Activated T-helper 17 cell treated with anti-CD3 and anti-CD28 coated beads, Interleukin-2, amount 50 U/mL, for 72 hours (primary cell): ENCODE results near the gene GADD45A. TPM values are rescaled to one million over a fixed set of nuclear protein-coding genes. Genes with fewer than 3 reads are reported as not detected.
"Not testable (repeated sequence)": the region's sequence is repeated elsewhere in the genome, so short reads cannot be mapped to it uniquely, and the experiment has no call there.

ENCODE experiments used
- ATAC-seq: fragments of 150-1000 bp; cut with Tn5 transposase; replicated peaks from 2 replicates; pipeline ENCODE4 v1.10.0; 2021; ENCODE audit warnings: mild to moderate bottlenecking, moderate library complexity
- H3K27ac Mint-ChIP-seq: one replicate; pipeline ENCODE4 v1.8.0; 2022; ENCODE audit warnings: mixed read lengths
- H3K27me3 Mint-ChIP-seq: one replicate; pipeline ENCODE4 v1.8.0; 2022; ENCODE audit warnings: mixed read lengths
- H3K36me3 Mint-ChIP-seq: one replicate; pipeline ENCODE4 v1.8.0; 2022; ENCODE audit warnings: low read depth, mild to moderate bottlenecking, mixed read lengths
- H3K4me1 Mint-ChIP-seq: one replicate; pipeline ENCODE4 v1.8.0; 2022; ENCODE audit warnings: mixed read lengths
- H3K4me3 Mint-ChIP-seq: one replicate; pipeline ENCODE4 v1.8.0; 2022; ENCODE audit warnings: mild to moderate bottlenecking, mixed read lengths
- H3K9me3 Mint-ChIP-seq: one replicate; pipeline ENCODE4 v1.8.0; 2022; ENCODE audit warnings: mixed read lengths
- total RNA-seq, 2 donors: library from RNA; stranded (reverse); gene quantifications; one replicate each; pipeline ENCODE4 v1.2.3, GENCODE V29; 2022

GADD45A gene
- total RNA-seq, 2 donors from 2014 or later: 70.9 to 83.8 TPM

DNA sequence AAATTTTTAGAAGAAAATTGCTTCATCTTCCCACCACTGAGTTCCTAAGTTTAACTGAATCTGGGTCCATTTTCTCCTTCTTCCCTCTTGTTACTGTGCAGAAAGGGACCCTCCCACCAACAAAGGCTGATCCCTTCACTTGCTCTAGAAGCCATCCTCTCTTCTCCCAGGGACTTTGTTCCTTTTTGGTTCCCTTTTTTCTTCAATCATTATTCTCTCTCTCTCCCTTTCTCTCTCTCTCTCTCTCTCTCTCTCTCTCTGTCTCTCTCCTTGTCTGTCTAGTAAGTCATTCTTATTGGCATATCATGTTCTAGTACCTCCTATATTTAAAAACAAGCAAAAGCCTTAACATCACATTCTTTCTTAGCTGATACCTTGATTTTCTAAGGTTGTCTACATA lies 31.7 kb upstream of the GADD45A start:
- no peak for ATAC-seq
- Mint-ChIP-seq H3K27ac (peak overlapping the region; percentile 18), H3K4me1 (no peaks in the 10 kb centered on the region), H3K27me3 (no peaks in the 10 kb centered on the region), H3K36me3 (no peaks in the 10 kb centered on the region), H3K9me3 (no peaks in the 10 kb centered on the region), H3K4me3 (no peak overlapping the region)

DNA sequence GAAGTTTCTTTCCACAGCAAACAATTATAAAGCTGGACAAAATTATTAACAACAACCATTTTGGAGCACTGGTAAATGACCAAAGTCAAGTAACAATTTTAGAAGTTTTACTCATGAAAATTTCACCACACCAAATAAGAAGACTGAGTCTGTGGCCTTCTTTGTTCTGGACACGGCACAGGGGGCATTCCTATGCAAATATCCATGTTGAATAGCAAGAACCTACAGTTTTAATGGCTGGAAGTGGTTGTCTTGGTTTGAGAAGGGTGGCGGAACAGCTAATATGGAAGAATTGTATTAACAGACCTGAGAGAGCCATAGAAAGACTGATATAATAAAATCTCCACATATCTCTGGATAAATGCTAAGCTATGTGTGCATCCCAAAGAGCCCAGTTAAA lies 29.4 kb upstream of the GADD45A start:
- ATAC-seq: no peak

DNA sequence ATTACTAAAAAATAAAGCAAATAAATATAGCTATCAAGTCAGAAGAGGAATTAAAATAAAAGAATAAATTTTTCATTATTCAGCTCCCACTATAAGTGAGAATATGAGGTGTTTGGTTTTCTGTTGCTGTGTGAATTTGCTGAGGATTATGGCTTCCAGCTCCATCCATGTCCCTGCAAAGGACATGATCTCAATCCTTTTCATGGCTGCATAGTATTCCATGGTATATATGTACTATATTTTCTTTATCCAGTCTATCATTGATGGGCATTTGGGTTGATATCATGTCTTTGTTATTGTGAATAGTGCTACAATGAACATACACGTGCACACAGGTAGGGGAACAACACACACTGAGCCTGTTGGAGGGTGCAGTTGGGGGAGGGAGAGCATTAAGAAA lies 27.8 kb upstream of the GADD45A start:
- H3K9me3 Mint-ChIP-seq, H3K36me3 Mint-ChIP-seq, H3K4me3 Mint-ChIP-seq, ATAC-seq, H3K27ac Mint-ChIP-seq, H3K4me1 Mint-ChIP-seq: not testable (repeated sequence)
- H3K27me3 Mint-ChIP-seq: peaks cover 17% of the 10 kb centered on the region

More for the DNA sequence above, 29.4 kb upstream of the GADD45A start:
- Mint-ChIP-seq H3K27ac (no peak overlapping the region), H3K36me3 (no peaks in the 10 kb centered on the region), H3K9me3 (no peaks in the 10 kb centered on the region), H3K4me3 (no peak overlapping the region), H3K27me3 (peaks cover 10% of the 10 kb centered on the region), H3K4me1 (no peaks in the 10 kb centered on the region)

DNA sequence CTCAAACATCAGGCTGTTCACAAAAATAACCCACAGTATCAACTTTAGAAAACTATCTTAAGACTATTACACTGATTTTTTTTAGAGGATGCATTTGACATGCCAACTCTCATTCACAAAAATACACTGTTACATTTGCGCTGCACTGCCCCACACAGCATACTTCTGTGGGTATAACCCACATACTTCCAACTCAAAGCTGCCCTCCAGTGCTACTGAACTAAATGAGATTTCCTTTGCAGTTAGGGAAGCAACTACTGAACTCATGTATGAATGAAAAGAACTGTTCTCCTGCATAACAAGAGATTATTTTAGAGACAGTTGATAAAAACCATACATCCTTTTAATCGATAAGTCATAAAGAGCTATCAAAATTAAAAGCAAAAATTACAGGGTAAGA lies 25.8 kb upstream of the GADD45A start:
- no peak overlapping the region for H3K4me3 Mint-ChIP-seq
- H3K27me3 Mint-ChIP-seq: peaks cover 21% of the 10 kb centered on the region
- ATAC-seq: no peak
- H3K4me1 Mint-ChIP-seq: no peaks in the 10 kb centered on the region
- H3K36me3 Mint-ChIP-seq: no peaks in the 10 kb centered on the region
- no peak overlapping the region for H3K27ac Mint-ChIP-seq
- no peaks in the 10 kb centered on the region for H3K9me3 Mint-ChIP-seq

DNA sequence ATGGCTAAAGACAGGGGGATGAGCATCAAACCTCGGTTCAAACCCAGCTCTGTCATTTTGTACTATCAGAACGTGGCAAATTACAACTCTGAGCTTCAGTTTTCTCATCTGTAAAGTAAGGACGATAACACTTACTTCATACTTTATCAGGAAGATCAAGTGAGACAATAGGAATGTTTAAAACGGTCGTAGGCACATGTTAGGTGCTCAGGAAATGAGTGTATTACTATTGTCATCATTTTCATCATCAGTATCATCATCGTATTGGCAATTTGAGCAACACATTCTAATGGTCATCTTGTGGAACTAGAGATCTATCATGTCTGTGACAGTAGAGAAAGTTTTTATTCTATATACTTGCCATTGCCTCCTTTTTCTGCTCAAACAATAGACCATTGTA lies 22.1 kb upstream of the GADD45A start:
- peaks cover 21% of the 10 kb centered on the region for H3K27me3 Mint-ChIP-seq
- no peak overlapping the region for H3K4me3 Mint-ChIP-seq
- H3K36me3 Mint-ChIP-seq: no peaks in the 10 kb centered on the region
- no peak overlapping the region for H3K27ac Mint-ChIP-seq
- no peaks in the 10 kb centered on the region for H3K9me3 Mint-ChIP-seq
- ATAC-seq: no peak
- no peaks in the 10 kb centered on the region for H3K4me1 Mint-ChIP-seq

DNA sequence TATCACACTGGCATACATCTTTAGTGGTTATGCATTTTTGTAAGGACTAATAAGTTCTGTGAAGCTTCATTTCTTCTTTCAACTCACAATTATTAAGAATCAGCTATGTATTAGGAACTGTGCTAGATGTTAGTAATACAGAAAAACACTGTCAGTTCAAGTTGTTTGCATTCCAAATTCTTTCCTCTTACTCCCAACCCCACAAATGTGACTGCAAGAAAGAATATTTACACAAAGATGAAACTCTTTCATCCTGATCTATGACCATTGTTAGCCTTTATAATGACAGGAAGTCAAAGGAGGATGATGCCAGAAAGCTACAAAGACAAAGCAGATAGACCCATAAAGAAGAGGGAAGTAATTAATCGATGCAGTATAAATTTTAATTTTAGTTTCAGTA lies 21.0 kb upstream of the GADD45A start:
- Mint-ChIP-seq H3K4me1 (no peaks in the 10 kb centered on the region), H3K27me3 (peaks cover 26% of the 10 kb centered on the region)
- ATAC-seq: no peak

DNA sequence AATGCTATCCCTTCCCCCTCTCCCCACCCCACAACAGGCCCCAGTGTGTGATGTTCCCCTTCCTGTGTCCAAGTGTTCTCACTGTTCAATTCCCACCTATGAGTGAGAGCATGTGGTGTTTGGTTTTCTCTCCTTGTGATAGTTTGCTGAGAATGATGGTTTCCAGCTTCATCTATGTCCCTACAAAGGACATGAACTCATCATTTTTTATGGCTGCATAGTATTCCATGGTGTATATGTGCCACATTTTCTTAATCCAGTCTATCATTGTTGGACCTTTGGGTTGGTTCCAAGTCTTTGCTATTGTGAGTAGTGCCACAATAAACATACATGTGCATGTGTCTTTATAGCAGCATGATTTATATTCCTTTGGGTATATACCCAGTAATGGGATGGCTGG lies 19.7 kb upstream of the GADD45A start:
- H3K36me3 Mint-ChIP-seq, H3K9me3 Mint-ChIP-seq, H3K4me1 Mint-ChIP-seq, ATAC-seq, H3K27ac Mint-ChIP-seq, H3K4me3 Mint-ChIP-seq: not testable (repeated sequence)
- peaks cover 19% of the 10 kb centered on the region for H3K27me3 Mint-ChIP-seq

More for the DNA sequence above, 21.0 kb upstream of the GADD45A start:
- Mint-ChIP-seq H3K36me3 (no peaks in the 10 kb centered on the region), H3K9me3 (no peaks in the 10 kb centered on the region), H3K4me3 (no peak overlapping the region), H3K27ac (no peak overlapping the region)

DNA sequence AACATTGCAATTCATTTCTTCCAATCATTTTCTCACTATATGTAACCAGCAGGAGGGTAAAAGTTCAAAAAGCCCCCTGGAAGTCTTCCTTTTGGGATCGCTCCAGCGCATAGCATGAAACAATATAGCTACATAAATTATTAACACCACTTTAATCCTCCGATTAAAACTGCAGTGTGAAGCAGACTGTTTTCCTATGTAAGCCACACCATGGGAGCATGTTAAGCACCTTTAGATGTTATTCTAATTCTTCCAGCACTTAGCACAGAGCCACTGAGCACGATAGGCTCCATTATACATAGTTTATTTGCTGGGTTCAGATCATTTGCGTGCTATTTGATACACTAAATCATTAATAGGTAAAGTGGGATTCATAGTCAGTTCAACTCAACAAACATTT lies 18.4 kb upstream of the GADD45A start:
- Mint-ChIP-seq H3K36me3 (no peaks in the 10 kb centered on the region), H3K9me3 (no peaks in the 10 kb centered on the region), H3K4me3 (no peak overlapping the region), H3K4me1 (no peaks in the 10 kb centered on the region), H3K27ac (no peak overlapping the region), H3K27me3 (peaks cover 11% of the 10 kb centered on the region)
- ATAC-seq: no peak

DNA sequence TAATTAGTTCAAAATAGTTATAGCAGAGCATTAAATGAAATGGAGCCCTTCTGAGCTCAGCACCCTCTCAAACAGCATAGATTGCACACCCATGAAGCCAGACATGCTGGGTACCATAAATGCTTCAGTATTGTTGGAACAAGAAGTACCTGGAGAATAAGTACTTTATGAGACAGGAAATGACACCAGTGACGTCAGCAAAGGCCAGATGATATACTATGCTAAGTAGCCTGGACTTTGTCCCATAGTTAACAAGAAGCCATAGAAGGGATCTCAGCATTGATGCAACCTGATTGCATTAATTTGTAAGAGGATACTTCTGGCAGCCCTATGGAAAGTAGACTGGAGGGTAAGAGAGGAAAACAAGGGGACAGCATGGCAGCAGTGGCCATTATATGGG lies 16.3 kb upstream of the GADD45A start:
- Mint-ChIP-seq H3K36me3 (no peaks in the 10 kb centered on the region), H3K4me3 (no peak overlapping the region), H3K27ac (no peak overlapping the region), H3K4me1 (no peaks in the 10 kb centered on the region), H3K9me3 (no peaks in the 10 kb centered on the region), H3K27me3 (peaks cover 8% of the 10 kb centered on the region)
- no peak for ATAC-seq

DNA sequence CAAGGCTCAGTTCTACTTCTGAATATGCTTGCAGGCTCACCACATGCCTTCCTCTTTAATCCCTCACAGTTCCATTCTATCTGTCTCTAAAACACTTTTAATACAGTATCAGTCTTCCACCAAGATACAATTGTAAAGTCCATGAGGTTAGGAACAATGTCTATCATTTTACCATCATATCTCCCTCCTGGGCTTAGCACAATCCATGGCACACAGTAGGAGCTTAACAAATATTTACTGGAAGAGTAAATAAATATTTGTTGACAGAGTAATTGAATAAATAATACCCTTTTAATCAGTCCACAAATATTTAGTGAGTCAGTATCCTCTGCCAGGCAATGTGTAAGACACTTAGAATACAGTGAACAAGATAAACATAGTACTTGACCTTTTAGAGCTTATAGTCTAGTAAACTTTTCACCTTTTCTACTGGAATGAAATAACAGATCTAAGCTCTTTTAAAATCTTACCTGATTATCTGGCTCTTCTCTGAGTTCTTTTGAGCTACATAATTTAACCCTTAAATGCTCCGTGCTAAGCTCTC lies 12.7 kb upstream of the GADD45A start:
- Mint-ChIP-seq H3K36me3 (no peaks in the 10 kb centered on the region), H3K27me3 (peaks cover 8% of the 10 kb centered on the region), H3K4me3 (no peak overlapping the region), H3K4me1 (no peaks in the 10 kb centered on the region), H3K27ac (no peak overlapping the region), H3K9me3 (no peaks in the 10 kb centered on the region)
- no peak for ATAC-seq

DNA sequence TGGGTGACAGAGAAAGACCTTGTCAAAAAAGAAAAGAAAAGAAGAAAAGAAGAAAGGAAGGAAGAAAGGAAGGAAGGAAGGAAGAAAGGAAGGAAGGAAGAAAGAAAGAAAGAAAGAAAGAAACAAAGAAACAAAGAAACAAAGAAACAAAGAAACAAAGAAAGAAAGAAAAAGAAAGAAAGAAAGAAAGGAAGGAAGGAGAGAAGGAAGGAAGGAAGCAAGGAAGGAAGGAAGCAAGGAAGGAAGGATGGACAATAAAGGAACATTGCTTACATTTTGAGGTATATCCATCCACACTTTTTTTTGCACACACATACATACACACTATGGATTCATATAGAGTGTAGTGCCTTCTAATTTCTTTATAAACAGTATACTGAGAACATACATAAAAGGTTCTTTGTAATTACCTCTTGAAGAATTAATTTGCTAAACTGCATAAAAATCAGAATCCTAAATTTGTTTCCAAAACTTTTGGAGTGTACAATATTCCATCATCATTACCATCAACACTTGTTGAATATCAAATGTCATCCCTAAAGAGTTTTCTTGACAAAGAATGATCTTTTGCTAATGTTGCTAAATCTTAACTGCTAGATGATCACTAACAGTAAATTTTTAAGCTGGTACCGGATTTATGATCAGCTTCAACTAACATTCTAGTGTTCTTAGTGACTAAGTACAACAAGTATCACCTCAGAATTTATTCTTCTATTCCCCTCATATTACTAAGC lies 11.4 kb upstream of the GADD45A start:
- peaks cover 4% of the 10 kb centered on the region for H3K27me3 Mint-ChIP-seq
- no peak for ATAC-seq
- H3K27ac Mint-ChIP-seq: no peak overlapping the region
- no peaks in the 10 kb centered on the region for H3K9me3 Mint-ChIP-seq
- no peaks in the 10 kb centered on the region for H3K4me1 Mint-ChIP-seq
- peak overlapping the region; percentile 32 for H3K4me3 Mint-ChIP-seq
- no peaks in the 10 kb centered on the region for H3K36me3 Mint-ChIP-seq

DNA sequence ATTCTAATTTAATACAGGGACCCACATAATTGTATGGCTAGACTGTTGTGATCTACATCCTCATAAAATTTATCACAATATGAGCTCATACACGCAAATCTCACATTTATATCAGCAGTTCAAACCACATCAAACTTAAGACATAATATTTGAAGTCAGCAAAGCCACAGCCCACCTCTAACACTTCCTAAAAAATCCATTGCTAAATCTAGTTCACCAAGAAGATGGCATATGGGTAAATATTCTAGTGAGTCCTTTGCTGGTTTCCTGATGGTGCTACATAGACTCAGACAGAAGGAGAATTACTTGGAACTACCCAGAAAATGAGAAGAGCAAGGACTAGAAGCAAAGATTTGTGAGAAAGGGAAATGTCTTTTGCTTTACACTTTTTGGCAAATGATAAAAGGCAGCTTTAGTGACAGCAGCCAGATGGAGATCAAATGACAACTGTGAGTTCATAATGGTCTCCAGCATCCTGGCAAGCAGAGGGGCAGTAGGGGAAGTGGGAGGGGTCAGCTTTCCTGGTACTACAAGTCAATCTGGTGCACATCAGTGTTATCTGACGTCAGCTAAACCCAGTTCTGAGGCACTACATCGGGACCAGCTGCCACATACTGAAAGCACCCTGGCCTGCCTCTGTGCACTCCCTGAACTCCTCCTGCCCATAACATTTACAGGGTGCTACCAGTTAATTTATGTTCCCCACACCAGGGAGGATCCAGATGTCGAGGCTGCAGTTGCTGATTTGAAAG lies 10.6 kb upstream of the GADD45A start:
- Mint-ChIP-seq H3K27ac (peak overlapping the region; percentile 11), H3K4me3 (peak overlapping the region; percentile 32), H3K36me3 (no peaks in the 10 kb centered on the region), H3K4me1 (no peaks in the 10 kb centered on the region), H3K9me3 (no peaks in the 10 kb centered on the region), H3K27me3 (peaks cover 4% of the 10 kb centered on the region)
- ATAC-seq: peak; percentile 92

DNA sequence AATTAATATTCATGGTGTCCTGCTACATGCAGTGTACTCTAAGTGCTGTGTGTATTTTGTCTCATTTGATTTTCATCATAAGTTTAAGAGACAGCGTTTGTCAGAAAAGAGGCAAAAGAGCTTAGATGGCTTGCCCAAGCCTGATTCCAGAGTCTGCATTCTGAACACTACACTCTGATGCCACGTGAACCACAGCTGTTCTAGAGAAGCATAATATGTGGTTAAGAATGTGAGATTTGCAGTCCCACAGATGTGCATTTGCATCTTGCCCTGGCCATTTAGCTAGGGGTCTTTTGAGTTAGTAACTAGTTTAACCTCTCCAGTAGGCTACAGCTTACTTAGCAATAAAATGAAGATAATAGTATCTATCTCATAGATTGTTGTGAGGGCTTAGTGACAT lies 9.2 kb upstream of the GADD45A start:
- no peak for ATAC-seq
- H3K27ac Mint-ChIP-seq: no peak overlapping the region
- no peaks in the 10 kb centered on the region for H3K36me3 Mint-ChIP-seq
- no peak overlapping the region for H3K4me3 Mint-ChIP-seq
- peaks cover 7% of the 10 kb centered on the region for H3K27me3 Mint-ChIP-seq
- peaks cover 4% of the 10 kb centered on the region for H3K9me3 Mint-ChIP-seq
- peaks cover 5% of the 10 kb centered on the region for H3K4me1 Mint-ChIP-seq

DNA sequence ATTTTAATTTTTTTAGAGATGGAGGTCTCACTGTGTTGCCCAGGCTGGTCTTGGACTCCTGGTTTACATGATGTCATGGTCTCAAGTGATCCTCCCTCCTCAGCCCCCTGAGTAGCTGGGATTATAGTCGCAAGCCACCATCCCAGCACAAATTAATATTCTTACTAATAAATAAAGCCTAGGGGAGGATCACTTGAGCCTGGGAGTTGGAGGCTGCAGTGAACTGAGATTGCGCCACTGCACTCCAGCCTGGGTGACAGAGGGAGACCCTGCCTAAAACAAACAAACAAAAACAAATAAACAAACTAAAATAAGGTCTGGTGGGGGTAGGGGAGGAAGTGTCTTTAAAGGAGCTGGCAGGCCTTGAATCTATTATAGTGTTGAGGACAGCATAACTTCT lies 8.7 kb upstream of the GADD45A start:
- no peak for ATAC-seq
- Mint-ChIP-seq H3K9me3 (peaks cover 4% of the 10 kb centered on the region), H3K36me3 (no peaks in the 10 kb centered on the region), H3K4me3 (no peak overlapping the region), H3K27ac (no peak overlapping the region), H3K4me1 (peaks cover 5% of the 10 kb centered on the region), H3K27me3 (peaks cover 7% of the 10 kb centered on the region)

DNA sequence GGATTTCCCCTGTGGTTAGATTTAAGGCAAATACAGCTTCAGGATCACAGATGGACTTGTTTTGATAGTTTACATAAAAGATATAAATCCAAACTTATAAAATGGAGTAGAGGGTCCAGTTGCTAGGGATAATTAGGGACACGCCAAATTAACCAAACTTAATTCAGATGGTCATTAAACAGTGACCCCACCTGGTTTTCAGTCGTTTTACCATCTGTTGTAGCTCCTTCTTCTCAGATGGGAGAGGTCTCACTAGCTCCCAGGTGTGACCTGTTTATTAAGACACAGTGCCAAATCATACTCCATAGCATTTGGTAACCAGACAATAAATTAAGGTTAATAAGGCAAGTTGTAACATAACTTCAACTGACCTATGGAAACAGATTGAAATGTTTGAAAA lies 8.1 kb upstream of the GADD45A start:
- H3K4me1 Mint-ChIP-seq: peaks cover 5% of the 10 kb centered on the region
- no peak overlapping the region for H3K27ac Mint-ChIP-seq
- H3K9me3 Mint-ChIP-seq: peaks cover 4% of the 10 kb centered on the region
- no peak overlapping the region for H3K4me3 Mint-ChIP-seq
- H3K36me3 Mint-ChIP-seq: no peaks in the 10 kb centered on the region
- no peak for ATAC-seq
- H3K27me3 Mint-ChIP-seq: peaks cover 7% of the 10 kb centered on the region
